H1 (cell line): ENCODE data around the gene HNF4A. TPM values are rescaled to one million over a fixed set of nuclear protein-coding genes. Genes with fewer than 3 reads are reported as not detected.
A peak's percentile ranks its signal among the peaks of the same experiment; 100 is the strongest.

Experiments used
- CTCF ChIA-PET: fragments of 300-600 bp; sonication (Branson Sonifier 250); formaldehyde crosslinking; loops from one replicate; lab custom pipeline; 2021; ENCODE audit not compliant: partially characterized antibody; lab: Charles Lee
- POLR2A ChIA-PET: fragments of 300-600 bp; sonication (Branson Sonifier 250); formaldehyde crosslinking; loops from one replicate; lab custom pipeline; 2021; ENCODE audit warnings: inconsistent platforms; ENCODE audit not compliant: partially characterized antibody; lab: Charles Lee
- DNase-seq, 2 experiments: peaks; one replicate each; pipeline versions ENCODE4 v3.0.0 to v3.0.0-alpha.2; 2010 to 2022; ENCODE audit warnings: low spot score in 2 of 2, low read depth in 1 of 2, mixed read lengths in 1 of 2
- FAIRE-seq: peaks from 2 replicates; lab custom pipeline; 2011; peaks lifted over from hg19 to GRCh38; lab: Jason Lieb, UNC
- H2AFZ ChIP-seq: 2 replicates; pipeline ENCODE4 v1.8.1; 2012; ENCODE audit warnings: low read length, inconsistent platforms
- H2AK5ac ChIP-seq: 2 replicates; pipeline ENCODE4 v1.6.1; 2013; ENCODE audit warnings: low read depth, low read length
- H2BK120ac ChIP-seq: replicated peaks from 2 replicates; pipeline ENCODE3; 2013; ENCODE audit warnings: low read depth, low read length, inconsistent platforms
- H2BK12ac ChIP-seq: 2 replicates; pipeline ENCODE4 v1.6.1; 2013; ENCODE audit warnings: low read depth, low read length
- H2BK15ac ChIP-seq: 2 replicates; pipeline ENCODE4 v1.6.1; 2013; ENCODE audit warnings: low read length
- H2BK20ac ChIP-seq: 2 replicates; pipeline ENCODE4 v1.6.1; 2013; ENCODE audit warnings: low read length
- H2BK5ac ChIP-seq: 2 replicates; pipeline ENCODE4 v1.6.1; 2013; ENCODE audit warnings: low read depth, low read length
- H3K14ac ChIP-seq: 2 replicates; pipeline ENCODE4 v1.6.1; 2013; ENCODE audit warnings: inconsistent platforms; ENCODE audit not compliant: insufficient read length
- H3K18ac ChIP-seq: 2 replicates; pipeline ENCODE4 v1.6.1; 2013; ENCODE audit warnings: low read length; ENCODE audit errors: extremely low read depth
- H3K23ac ChIP-seq: 2 replicates; pipeline ENCODE4 v1.6.1; 2013; ENCODE audit warnings: inconsistent platforms; ENCODE audit not compliant: insufficient read length
- H3K23me2 ChIP-seq: 2 replicates; pipeline ENCODE4 v1.6.1; 2013; ENCODE audit warnings: low read depth, low read length
- H3K27ac ChIP-seq: 2 replicates; pipeline ENCODE4 v1.6.1; 2011; ENCODE audit warnings: low read depth, low read length, inconsistent platforms
- H3K27me3 ChIP-seq, 4 experiments: replicated peaks in 1 of 4; 1 replicate in 1 of 4; 2 replicates in 3 of 4; pipeline versions ENCODE4 v1.6.1 to v1.8.1; 2011 to 2013; ENCODE audit warnings: low read length in 3 of 4, mild to moderate bottlenecking in 3 of 4, inconsistent platforms in 2 of 4, mixed read lengths in 2 of 4, moderate library complexity in 1 of 4; ENCODE audit not compliant: control insufficient read depth in 3 of 4, insufficient read depth in 3 of 4; ENCODE audit errors: extremely low read depth in 1 of 4
- H3K36me3 ChIP-seq, 4 experiments: 2 replicates each; pipeline versions ENCODE4 v1.6.1 to v1.8.1; 2011 to 2013; ENCODE audit warnings: mild to moderate bottlenecking in 4 of 4, low read length in 3 of 4, moderate library complexity in 2 of 4, control low read depth in 1 of 4, inconsistent platforms in 1 of 4; ENCODE audit not compliant: insufficient read depth in 4 of 4, control insufficient read depth in 2 of 4
- H3K4ac ChIP-seq: replicated peaks from 2 replicates; pipeline ENCODE3; 2013; ENCODE audit warnings: low read length, low read depth, mixed read lengths, inconsistent platforms; ENCODE audit not compliant: insufficient read length
- H3K4me1 ChIP-seq, 4 experiments: replicated peaks in 1 of 4; 1 replicate in 1 of 4; 2 replicates in 3 of 4; pipeline versions ENCODE4 v1.6.1 to v1.8.1; 2011 to 2013; ENCODE audit warnings: low read length in 3 of 4, inconsistent platforms in 2 of 4, mixed read lengths in 1 of 4; ENCODE audit not compliant: insufficient read depth in 4 of 4, control insufficient read depth in 3 of 4
- H3K4me2 ChIP-seq, 2 experiments: 2 replicates each; pipeline versions ENCODE4 v1.6.1 to v1.8.1; 2011 to 2013; ENCODE audit warnings: low read depth in 2 of 2, low read length in 2 of 2, control low read depth in 1 of 2, inconsistent platforms in 1 of 2, mild to moderate bottlenecking in 1 of 2; ENCODE audit not compliant: insufficient read depth in 1 of 2
- H3K4me3 ChIP-seq, 4 experiments: fragments of 200-600, 300-600 bp in 1 of 4; sonication (generic), shearing (Covaris generic), sonication (Bioruptor Twin) in 1 of 4; 2 replicates each; pipeline versions ENCODE4 v1.5.1 to v1.8.1; 2011 to 2016; ENCODE audit warnings: low read length in 4 of 4, low read depth in 3 of 4, control low read depth in 2 of 4, inconsistent platforms in 2 of 4, mild to moderate bottlenecking in 2 of 4, mixed read lengths in 1 of 4, moderate library complexity in 1 of 4; ENCODE audit not compliant: insufficient read depth in 2 of 4; ENCODE audit errors: extremely low read depth in 1 of 4
- H3K56ac ChIP-seq: replicated peaks from 2 replicates; pipeline ENCODE3; 2013; ENCODE audit warnings: low read depth, mild to moderate bottlenecking, mixed read lengths, low read length, inconsistent platforms; ENCODE audit not compliant: insufficient read length
- H3K79me1 ChIP-seq: 2 replicates; pipeline ENCODE4 v1.6.1; 2013; ENCODE audit warnings: low read depth, low read length, control low read depth
- H3K79me2 ChIP-seq, 2 experiments: 2 replicates each; pipeline versions ENCODE4 v1.6.1 to v1.8.1; 2012 to 2013; ENCODE audit warnings: low read length in 2 of 2, mild to moderate bottlenecking in 2 of 2, inconsistent platforms in 1 of 2; ENCODE audit not compliant: insufficient read depth in 2 of 2, control insufficient read depth in 1 of 2
- H3K9ac ChIP-seq, 4 experiments: replicated peaks in 1 of 4; 1 replicate in 1 of 4; 2 replicates in 3 of 4; pipeline versions ENCODE4 v1.6.1 to v1.8.1; 2011 to 2013; ENCODE audit warnings: low read depth in 3 of 4, low read length in 3 of 4, control low read depth in 2 of 4, mild to moderate bottlenecking in 2 of 4, moderate library complexity in 2 of 4, inconsistent platforms in 1 of 4; ENCODE audit errors: extremely low read depth in 1 of 4
- H3K9me3 ChIP-seq, 2 experiments: 2 replicates each; pipeline versions ENCODE4 v1.6.1 to v1.8.1; 2012 to 2013; ENCODE audit warnings: mild to moderate bottlenecking in 2 of 2, moderate library complexity in 2 of 2, control low read depth in 1 of 2, inconsistent platforms in 1 of 2, low read depth in 1 of 2, low read length in 1 of 2, mixed read lengths in 1 of 2; ENCODE audit not compliant: insufficient read depth in 2 of 2
- H4K20me1 ChIP-seq, 2 experiments: replicated peaks in 1 of 2; 2 replicates each; pipeline versions ENCODE3 to v1.8.1; 2011 to 2013; ENCODE audit warnings: inconsistent platforms in 2 of 2, low read length in 2 of 2, mild to moderate bottlenecking in 1 of 2; ENCODE audit not compliant: insufficient read depth in 2 of 2, control insufficient read depth in 1 of 2
- H4K5ac ChIP-seq: 2 replicates; pipeline ENCODE4 v1.6.1; 2013; ENCODE audit warnings: low read length, low read depth, mixed read lengths, inconsistent platforms; ENCODE audit not compliant: insufficient read length
- H4K8ac ChIP-seq: 2 replicates; pipeline ENCODE4 v1.8.0; 2013; ENCODE audit warnings: mild to moderate bottlenecking, moderate library complexity, low read length, inconsistent platforms; ENCODE audit not compliant: insufficient read depth; ENCODE audit errors: extremely low read depth
- H4K91ac ChIP-seq: replicated peaks from 2 replicates; pipeline ENCODE3; 2013; ENCODE audit warnings: low read length, mixed read lengths, inconsistent platforms; ENCODE audit not compliant: insufficient read length
- E2F6 ChIP-seq: IDR thresholded peaks from 2 replicates; pipeline ENCODE4 v1.6.1; 2012; ENCODE audit warnings: inconsistent platforms
- JUND ChIP-seq: IDR thresholded peaks from 2 replicates; pipeline ENCODE4 v1.6.1; 2011; ENCODE audit warnings: mild to moderate bottlenecking, improper control_type of control experiment, low read length
- SIX5 ChIP-seq: IDR thresholded peaks from 2 replicates; pipeline ENCODE4 v1.6.1; 2011; ENCODE audit warnings: mild to moderate bottlenecking, low read depth, low read length
- TAF7 ChIP-seq: optimal IDR thresholded peaks from 2 replicates; pipeline ENCODE3; 2011; ENCODE audit warnings: low read depth, mild to moderate bottlenecking, inconsistent platforms, low read length, moderate library complexity, borderline replicate concordance
- WGBS, 2 experiments: shearing (Covaris generic) in 1 of 2; methylation state at CpG; one replicate each; pipeline versions ENCODE4 v1.1.6 to v1.1.7; 2013 to 2015; ENCODE audit warnings: low lambda C conversion rate in 2 of 2, mixed read lengths in 2 of 2, inconsistent platforms in 1 of 2, low coverage in 1 of 2, missing lambda C conversion rate in 1 of 2; ENCODE audit not compliant: insufficient replicate concordance in 2 of 2, insufficient coverage in 1 of 2, insufficient read length in 1 of 2; ENCODE audit errors: extremely low coverage in 1 of 2, missing lambda C conversion rate in 1 of 2; 5-methylcytosine and 5-hydroxymethylcytosine counted together
- polyA plus RNA-seq, 7 experiments: library from polyadenylated mRNA; depleted of rRNA in 3 of 7; stranded (reverse) in 5 of 7; unstranded in 2 of 7; fragments of >200 nt in 5 of 7; fragments of 200-250 nt in 2 of 7; gene quantifications; 1 replicate in 5 of 7; 2 replicates in 1 of 7; 4 replicates in 1 of 7; pipeline versions ENCODE4 v1.2.1 to v1.2.3, GENCODE V29; 2011 to 2013; ENCODE audit warnings: missing spikeins in 2 of 7, mixed read lengths in 2 of 7
- total RNA-seq: library from RNA; stranded (reverse); fragmentation: NEBNext Ultra II Directional; extraction: Animal tissue kit (Norgen Biotek cat#: 25700); gene quantifications from 2 replicates; pipeline ENCODE4 v1.2.1, GENCODE V29; 2021
- TF ChIP-seq, protein P1 (sequence below), 3 experiments: IDR thresholded peaks; 1 replicate in 2 of 3; 2 replicates in 1 of 3; pipeline versions ENCODE4 v1.5.1 to v1.6.1; 2011; ENCODE audit warnings: low read length in 3 of 3, mild to moderate bottlenecking in 3 of 3, inconsistent platforms in 2 of 3, low read depth in 1 of 3, moderate library complexity in 1 of 3; ENCODE audit not compliant: insufficient read depth in 1 of 3; ENCODE audit errors: control extremely low read depth in 1 of 3

HNF4A gene
- total and polyA plus RNA-seq, 2 of the 8 experiments (the other 6 are each of a cell fraction or from before 2014, with no cell fraction given): 0.03 TPM; not detected in 1

DNA sequence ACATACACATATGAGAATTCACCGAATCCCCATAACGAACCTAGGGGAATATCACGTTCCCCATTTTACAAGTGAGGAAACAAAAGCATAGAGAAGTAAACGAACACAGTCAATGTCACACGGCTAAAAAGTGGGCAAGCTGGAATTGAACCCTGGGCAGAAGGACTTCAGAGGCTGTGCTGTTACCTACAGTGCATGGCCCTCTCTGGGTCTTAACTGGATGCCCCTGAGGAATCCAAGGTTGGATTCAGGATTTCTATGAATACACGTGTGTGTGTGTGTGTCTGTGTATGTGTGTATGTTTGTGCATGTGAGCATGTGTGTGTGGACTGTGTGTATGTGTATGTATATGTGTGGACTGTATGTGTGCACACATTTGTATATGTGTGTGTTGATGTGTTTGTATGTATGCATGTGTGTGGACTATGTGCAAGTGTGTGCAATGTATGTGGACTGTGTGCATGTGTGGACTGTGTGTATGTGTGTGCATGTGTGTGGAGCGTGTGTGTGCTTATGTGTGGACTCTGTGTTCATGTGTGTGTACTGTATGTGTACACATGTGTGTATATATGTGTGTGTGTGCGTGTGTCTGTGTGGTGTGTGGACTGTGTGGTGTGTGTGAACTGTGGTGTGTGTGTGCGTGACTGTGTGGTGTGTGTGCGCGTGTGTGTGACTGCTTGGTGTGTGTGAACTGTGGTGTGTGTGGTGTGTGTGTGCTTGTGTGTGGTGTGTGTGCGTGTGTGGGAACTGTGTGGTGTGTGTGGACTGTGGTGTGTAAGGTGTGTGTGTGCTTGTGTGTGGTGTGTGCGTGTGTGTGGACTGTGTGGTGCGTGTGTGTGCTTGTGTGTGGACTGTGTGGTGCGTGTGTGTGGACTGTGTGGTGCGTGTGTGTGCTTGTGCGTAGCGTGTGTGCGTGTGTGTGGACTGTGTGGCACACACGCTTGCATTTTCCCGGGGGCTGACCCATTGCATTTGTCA, 49.0 kb downstream of the HNF4A start:
- Histone ChIP-seq H4K5ac (no peak overlapping the region), H3K4me1 (no peaks in the 10 kb centered on the region; a peak in 1 of 7 replicates), H3K9me3 (no peaks in the 10 kb centered on the region), H3K27me3 (no peaks in the 10 kb centered on the region), H3K4me2 (no peak overlapping the region), H2AFZ (no peak overlapping the region), H3K4ac (no peak overlapping the region), H3K9ac (no peak overlapping the region), H2BK12ac (peak overlapping the region; percentile 97; the same call in 1 of the 2 replicates), H4K20me1 (peaks cover 0 to 6% of the 10 kb centered on the region in 2 experiments), H3K36me3 (no peaks in the 10 kb centered on the region), H3K27ac (0 out of 2 replicates have a peak overlapping the region, but pooled peaks have one; percentile 5), H3K14ac (no peak overlapping the region), H4K91ac (peak overlapping the region; percentile 97), H3K79me2 (no peaks in the 10 kb centered on the region), H2AK5ac (peak overlapping the region; percentile 95; the same call in 1 of the 2 replicates), H2BK5ac (peak overlapping the region; percentile 81), H2BK20ac (no peak overlapping the region), H3K23ac (no peak overlapping the region), H3K79me1 (no peaks in the 10 kb centered on the region), H4K8ac (0 out of 2 replicates have a peak overlapping the region, but pooled peaks have one; percentile 65), H3K23me2 (peaks cover 9% of the 10 kb centered on the region; the same call in 1 of the 2 replicates), H2BK120ac (no peak overlapping the region), H2BK15ac (peak overlapping the region; percentile 95), H3K56ac (peak overlapping the region; percentile 92), H3K4me3 (no peak overlapping the region), H3K18ac (no peak overlapping the region)
- 77% methylated on average over 18 of the region's 21 CpGs; no CpG with 5 or more reads in 1 of the 2 experiments for WGBS, 2 experiments
- no peak for FAIRE-seq
- TF ChIP-seq, protein P1, sequence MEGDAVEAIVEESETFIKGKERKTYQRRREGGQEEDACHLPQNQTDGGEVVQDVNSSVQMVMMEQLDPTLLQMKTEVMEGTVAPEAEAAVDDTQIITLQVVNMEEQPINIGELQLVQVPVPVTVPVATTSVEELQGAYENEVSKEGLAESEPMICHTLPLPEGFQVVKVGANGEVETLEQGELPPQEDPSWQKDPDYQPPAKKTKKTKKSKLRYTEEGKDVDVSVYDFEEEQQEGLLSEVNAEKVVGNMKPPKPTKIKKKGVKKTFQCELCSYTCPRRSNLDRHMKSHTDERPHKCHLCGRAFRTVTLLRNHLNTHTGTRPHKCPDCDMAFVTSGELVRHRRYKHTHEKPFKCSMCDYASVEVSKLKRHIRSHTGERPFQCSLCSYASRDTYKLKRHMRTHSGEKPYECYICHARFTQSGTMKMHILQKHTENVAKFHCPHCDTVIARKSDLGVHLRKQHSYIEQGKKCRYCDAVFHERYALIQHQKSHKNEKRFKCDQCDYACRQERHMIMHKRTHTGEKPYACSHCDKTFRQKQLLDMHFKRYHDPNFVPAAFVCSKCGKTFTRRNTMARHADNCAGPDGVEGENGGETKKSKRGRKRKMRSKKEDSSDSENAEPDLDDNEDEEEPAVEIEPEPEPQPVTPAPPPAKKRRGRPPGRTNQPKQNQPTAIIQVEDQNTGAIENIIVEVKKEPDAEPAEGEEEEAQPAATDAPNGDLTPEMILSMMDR (IDR thresholded peaks at IDR 0.05; ENCODE audit: control extremely low read depth in 1 of 3, insufficient read depth in 1 of 3, low read depth in 1 of 3, low read length in 3 of 3): no peak
- TF ChIP-seq SIX5 (no peak), E2F6 (no peak), TAF7 (no peak), JUND (no peak)
- CTCF ChIA-PET: interaction anchor here (0.6 to 1.9 kb wide), 5 partner anchors 15 to 186 kb away, joined by 3 to 7 read pairs (median 3); no protein-coding TSS in a partner anchor
- POLR2A ChIA-PET: no interaction called here
- no peak for DNase-seq
